GM04504 (cell line): Measurements from ENCODE around the gene COLEC11.

Experiments
- DNase-seq: peaks from one replicate; pipeline ENCODE4 v3.0.0-alpha.2; 2012; ENCODE audit warnings: low read depth

The COLEC11 gene

GRCh38 chr2:3639015-3639630 lies 44.2 kb downstream of the COLEC11 start:
- no peak for DNase-seq

- DNase-seq: no peak
Observed at GRCh38 chr2:3639653-3640052, 44.7 kb downstream of the COLEC11 start.

- DNase-seq: no peak
Observed at GRCh38 chr2:3641181-3641580, 46.3 kb downstream of the COLEC11 start.

- DNase-seq: no peak
Observed at GRCh38 chr2:3641841-3642421, 47.0 kb downstream of the COLEC11 start.

GRCh38 chr2:3642521-3643215 lies 47.8 kb downstream of the COLEC11 start:
- no peak for DNase-seq

GRCh38 chr2:3643371-3644245 lies 48.7 kb downstream of the COLEC11 start:
- DNase-seq: no peak

- DNase-seq: no peak
Observed at GRCh38 chr2:3644246-3644525, 49.3 kb downstream of the COLEC11 start.

- DNase-seq: no peak
Observed at GRCh38 chr2:3644891-3645605, 50.1 kb downstream of the COLEC11 start.

GRCh38 chr2:3645745-3646389 lies 51.0 kb downstream of the COLEC11 start:
- DNase-seq: no peak

- no peak for DNase-seq
Observed at GRCh38 chr2:3646446-3646845, 51.5 kb downstream of the COLEC11 start.

GRCh38 chr2:3647246-3647645 lies 52.3 kb downstream of the COLEC11 start:
- no peak for DNase-seq

- DNase-seq: no peak
Observed at GRCh38 chr2:3647831-3648651, 53.1 kb downstream of the COLEC11 start.

GRCh38 chr2:3648652-3649177 lies 53.8 kb downstream of the COLEC11 start:
- DNase-seq: no peak

GRCh38 chr2:3649581-3649980 lies 54.7 kb downstream of the COLEC11 start:
- no peak for DNase-seq

GRCh38 chr2:3650140-3650920 lies 55.4 kb downstream of the COLEC11 start:
- DNase-seq: no peak

GRCh38 chr2:3651691-3652648 lies 57.1 kb downstream of the COLEC11 start:
- no peak for DNase-seq

- no peak for DNase-seq
Observed at GRCh38 chr2:3652896-3653625, 58.1 kb downstream of the COLEC11 start.

GRCh38 chr2:3654011-3654410 lies 59.1 kb downstream of the COLEC11 start:
- DNase-seq: no peak
